ENCODE results near the gene SLC2A10.

SLC2A10 gene

GRCh38 chr20:46725186-46726165 lies 16.0 kb downstream of the SLC2A10 start:
- no peak overlapping the region for H3K4me3 ChIP-seq (ENCODE audit: low read depth, low read length)
- TF ChIP-seq CTCF (IDR thresholded peaks at IDR 0.05; ENCODE audit: low read depth, low read length) = no peak

DNA sequence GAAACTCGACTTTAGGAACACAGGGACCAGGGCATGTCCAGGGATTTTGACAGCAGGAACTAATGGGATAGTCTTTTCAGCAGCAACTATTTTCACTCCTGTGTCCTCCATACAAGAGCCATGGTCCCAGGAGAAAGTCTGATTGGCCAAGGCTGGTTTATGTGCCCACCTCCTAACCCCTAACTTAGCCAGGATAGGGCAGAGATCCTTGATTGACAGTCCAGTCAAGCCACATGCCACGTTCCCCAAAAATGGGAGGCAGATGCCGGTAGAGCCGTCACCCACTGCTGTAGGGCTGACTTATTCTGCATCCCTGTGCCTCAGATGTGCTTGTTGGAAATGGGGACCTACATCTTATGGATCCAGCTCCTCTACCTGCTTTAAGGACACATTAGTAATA lies 22.3 kb downstream of the SLC2A10 start:
- no peak for TF ChIP-seq CTCF (IDR thresholded peaks at IDR 0.05; ENCODE audit: low read depth, low read length)
- no peak overlapping the region for H3K4me3 ChIP-seq (ENCODE audit: low read depth, low read length)

GRCh38 chr20:46735436-46735835 lies 26.0 kb downstream of the SLC2A10 start:
- TF ChIP-seq CTCF (IDR thresholded peaks at IDR 0.05; ENCODE audit: low read depth, low read length) = no peak
- no peak overlapping the region for H3K4me3 ChIP-seq (ENCODE audit: low read depth, low read length)

DNA sequence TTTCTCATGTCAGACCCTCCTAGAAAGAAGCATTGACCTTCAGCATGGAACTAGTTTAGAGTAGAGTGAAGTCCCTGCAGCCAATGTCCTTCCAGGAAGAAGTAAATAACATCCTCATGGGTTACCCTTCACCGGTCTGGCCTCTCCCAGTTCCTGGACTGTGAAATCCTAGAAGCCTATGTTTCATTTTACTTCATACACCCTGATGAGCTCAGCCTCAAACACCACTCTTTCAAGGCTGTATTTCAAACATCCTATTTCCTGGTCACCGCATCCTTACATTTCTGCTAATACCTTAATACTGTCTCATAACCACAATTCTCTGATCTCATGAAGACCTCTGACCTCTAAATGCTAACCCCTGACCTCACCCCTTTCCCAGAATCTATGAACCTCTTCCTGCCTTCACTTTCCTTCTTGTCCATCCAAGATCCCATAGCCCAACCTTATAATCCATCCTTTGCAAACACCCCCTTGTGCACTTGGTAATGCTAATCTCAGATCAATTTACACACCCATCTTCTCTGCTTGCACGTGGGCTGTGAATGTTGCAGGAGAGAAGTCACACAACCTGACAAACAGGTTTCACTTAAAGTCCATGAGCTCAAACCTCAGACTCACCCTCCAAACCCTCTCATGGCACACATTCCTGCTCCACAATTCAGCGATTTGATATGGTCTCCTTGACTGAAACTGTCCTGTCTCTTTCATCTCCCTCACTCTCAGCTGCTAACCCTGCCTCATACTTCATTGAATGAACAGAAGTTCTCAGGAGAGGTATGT lies 30.2 kb downstream of the SLC2A10 start:
- no peak overlapping the region for H3K4me3 ChIP-seq (ENCODE audit: low read depth, low read length)
- TF ChIP-seq CTCF (IDR thresholded peaks at IDR 0.05; ENCODE audit: low read depth, low read length) = no peak

- H3K4me3 ChIP-seq (ENCODE audit: low read depth, low read length) = no peak overlapping the region
- TF ChIP-seq CTCF (IDR thresholded peaks at IDR 0.05; ENCODE audit: low read depth, low read length) = no peak
Measured at GRCh38 chr20:46740214-46740609, 30.8 kb downstream of the SLC2A10 start.

DNA sequence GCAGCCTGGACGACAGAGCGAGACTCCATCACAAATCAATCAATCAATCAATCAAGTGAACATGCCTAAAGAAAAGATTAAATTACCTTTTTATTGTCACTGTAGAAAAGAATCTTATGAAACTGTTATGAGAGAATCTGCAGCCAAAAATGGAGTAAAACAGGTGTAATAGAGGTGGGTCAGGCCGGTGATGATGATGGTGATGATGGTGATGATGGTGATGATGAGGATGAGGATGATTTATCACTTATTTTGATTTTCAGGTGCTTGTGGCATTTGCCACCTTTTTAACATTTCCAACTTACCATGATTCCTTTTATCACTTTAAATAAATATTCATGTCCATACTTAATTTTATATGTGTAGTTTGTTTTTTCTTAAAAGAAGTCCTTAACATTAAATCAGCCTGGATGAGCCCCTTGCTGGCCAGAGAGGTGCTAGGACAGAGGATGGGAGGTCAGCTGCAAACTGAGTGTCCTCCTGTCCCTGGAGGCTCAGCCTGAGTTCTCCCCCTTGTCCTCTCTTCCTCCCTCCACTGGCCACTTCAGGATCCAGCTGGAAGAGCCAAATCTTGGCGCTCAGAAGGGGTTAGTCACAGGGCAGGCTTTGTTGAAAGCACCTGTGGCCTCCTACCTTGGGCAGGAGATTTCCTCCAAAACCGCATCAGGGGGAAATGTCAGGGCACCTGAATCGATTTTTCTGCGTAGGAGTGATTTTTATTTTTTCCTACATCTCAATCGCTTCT lies 32.6 kb downstream of the SLC2A10 start:
- TF ChIP-seq CTCF (IDR thresholded peaks at IDR 0.05; ENCODE audit: low read depth, low read length) = no peak

More for the DNA sequence above, 32.6 kb downstream of the SLC2A10 start:
- H3K4me3 ChIP-seq (ENCODE audit: low read depth, low read length) = no peak overlapping the region

Data from WI38 (cell line).